ENCODE measurements around the gene HOXB1. TPM values are rescaled to one million over a fixed set of nuclear protein-coding genes. Genes with fewer than 3 reads are reported as not detected.

HOXB1 gene
- polyA plus RNA-seq, 1 experiment: not detected

- H3K36me3 ChIP-seq (ENCODE audit: control insufficient read depth, insufficient read depth, low read length): no peaks in the 10 kb centered on the region
- no peak for TF ChIP-seq CTCF (IDR thresholded peaks at IDR 0.05; ENCODE audit: insufficient read depth, low read depth, low read length)
- no peak for DNase-seq (ENCODE audit: low read depth)
- ChIA-PET POLR2A (no interaction called here), CTCF (no interaction called here)
- H3K27me3 ChIP-seq (ENCODE audit: control insufficient read depth, insufficient read depth, low read length): peaks cover 43% of the 10 kb centered on the region
- no peak overlapping the region for H3K4me3 ChIP-seq (ENCODE audit: low read depth, low read length)
These were observed 26.0 kb upstream of the HOXB1 start for GRCh38 chr17:48556576-48557401.

GRCh38 chr17:48556229-48556575, 25.4 kb upstream of the HOXB1 start:
- Histone ChIP-seq H3K36me3 (ENCODE audit: control insufficient read depth, insufficient read depth, low read length) (no peaks in the 10 kb centered on the region), H3K4me3 (ENCODE audit: low read depth, low read length) (no peak overlapping the region), H3K27me3 (ENCODE audit: control insufficient read depth, insufficient read depth, low read length) (peaks cover 40% of the 10 kb centered on the region)
- ChIA-PET CTCF (no interaction called here), POLR2A (no interaction called here)
- no peak for DNase-seq (ENCODE audit: low read depth)
- no peak for TF ChIP-seq CTCF (IDR thresholded peaks at IDR 0.05; ENCODE audit: insufficient read depth, low read depth, low read length)

GRCh38 chr17:48555258-48556228, 24.7 kb upstream of the HOXB1 start:
- ChIA-PET CTCF (interaction anchor here (0.6 kb wide), 1 partner anchor 63 kb away, joined by 3 read pairs; no protein-coding TSS in a partner anchor), POLR2A (interaction anchor here (0.6 kb wide), 1 partner anchor 81 kb away, joined by 4 read pairs; no protein-coding TSS in a partner anchor)
- DNase-seq (ENCODE audit: low read depth): no peak
- H3K27me3 ChIP-seq (ENCODE audit: control insufficient read depth, insufficient read depth, low read length): peaks cover 37% of the 10 kb centered on the region
- H3K4me3 ChIP-seq (ENCODE audit: low read depth, low read length): no peak overlapping the region
- H3K36me3 ChIP-seq (ENCODE audit: control insufficient read depth, insufficient read depth, low read length): no peaks in the 10 kb centered on the region
- no peak for TF ChIP-seq CTCF (IDR thresholded peaks at IDR 0.05; ENCODE audit: insufficient read depth, low read depth, low read length)

- no peaks in the 10 kb centered on the region for H3K36me3 ChIP-seq (ENCODE audit: control insufficient read depth, insufficient read depth, low read length)
- no peak overlapping the region for H3K4me3 ChIP-seq (ENCODE audit: low read depth, low read length)
- no peak for DNase-seq (ENCODE audit: low read depth)
- TF ChIP-seq CTCF (IDR thresholded peaks at IDR 0.05; ENCODE audit: insufficient read depth, low read depth, low read length): no peak
- ChIA-PET POLR2A (no interaction called here), CTCF (interaction anchor here (0.6 kb wide), 1 partner anchor 64 kb away, joined by 3 read pairs; no protein-coding TSS in a partner anchor)
- H3K27me3 ChIP-seq (ENCODE audit: control insufficient read depth, insufficient read depth, low read length): peaks cover 34% of the 10 kb centered on the region
These were observed 23.8 kb upstream of the HOXB1 start for GRCh38 chr17:48554412-48555257.

All from BJ (cell line).